ENCODE data around the gene TAPT1. TPM values are rescaled to one million over a fixed set of nuclear protein-coding genes. Genes with fewer than 3 reads are reported as not detected.

Gene TAPT1
- total RNA-seq, 1 donor from 2014 or later = 25.3 TPM

DNA sequence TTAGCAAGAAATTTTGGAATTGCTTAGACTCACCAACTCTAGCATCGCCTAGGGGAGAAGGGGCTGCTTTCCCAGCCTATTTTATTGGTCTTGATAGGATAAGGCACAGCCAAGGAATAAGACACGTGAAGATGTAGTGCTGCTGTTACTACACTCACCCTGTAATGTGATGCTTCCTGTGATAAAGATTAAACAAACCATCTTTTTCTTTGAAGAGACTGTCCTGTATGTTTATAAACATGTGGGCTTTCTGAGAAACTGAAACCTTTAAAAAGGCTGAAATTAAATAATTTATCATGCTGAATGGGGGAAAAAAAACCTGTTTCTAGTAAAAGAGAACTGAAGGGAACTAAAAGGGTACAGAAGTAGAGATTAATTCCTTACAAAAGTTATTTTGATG lies 13.2 kb downstream of the TAPT1 start:
- no peak overlapping the region for H3K4me3 Mint-ChIP-seq (ENCODE audit: unreplicated experiment)
- TF ChIP-seq, protein P1, sequence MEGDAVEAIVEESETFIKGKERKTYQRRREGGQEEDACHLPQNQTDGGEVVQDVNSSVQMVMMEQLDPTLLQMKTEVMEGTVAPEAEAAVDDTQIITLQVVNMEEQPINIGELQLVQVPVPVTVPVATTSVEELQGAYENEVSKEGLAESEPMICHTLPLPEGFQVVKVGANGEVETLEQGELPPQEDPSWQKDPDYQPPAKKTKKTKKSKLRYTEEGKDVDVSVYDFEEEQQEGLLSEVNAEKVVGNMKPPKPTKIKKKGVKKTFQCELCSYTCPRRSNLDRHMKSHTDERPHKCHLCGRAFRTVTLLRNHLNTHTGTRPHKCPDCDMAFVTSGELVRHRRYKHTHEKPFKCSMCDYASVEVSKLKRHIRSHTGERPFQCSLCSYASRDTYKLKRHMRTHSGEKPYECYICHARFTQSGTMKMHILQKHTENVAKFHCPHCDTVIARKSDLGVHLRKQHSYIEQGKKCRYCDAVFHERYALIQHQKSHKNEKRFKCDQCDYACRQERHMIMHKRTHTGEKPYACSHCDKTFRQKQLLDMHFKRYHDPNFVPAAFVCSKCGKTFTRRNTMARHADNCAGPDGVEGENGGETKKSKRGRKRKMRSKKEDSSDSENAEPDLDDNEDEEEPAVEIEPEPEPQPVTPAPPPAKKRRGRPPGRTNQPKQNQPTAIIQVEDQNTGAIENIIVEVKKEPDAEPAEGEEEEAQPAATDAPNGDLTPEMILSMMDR (IDR thresholded peaks at IDR 0.05; ENCODE audit: insufficient read depth, low read depth, low read length) = no peak
- no peak for TF ChIP-seq EZH2 (IDR thresholded peaks at IDR 0.05; ENCODE audit: insufficient read depth, low read length)
- DNase-seq (ENCODE audit: low read depth) (no peak), FAIRE-seq (no peak)
- no peak overlapping the region for H3K27ac Mint-ChIP-seq (ENCODE audit: unreplicated experiment)
- no peaks in the 10 kb centered on the region for H3K9me3 ChIP-seq (ENCODE audit: insufficient read depth, low read depth, low read length)
- H3K27me3 ChIP-seq (ENCODE audit: insufficient read depth, low read length) = no peaks in the 10 kb centered on the region
- no peaks in the 10 kb centered on the region for H3K4me1 ChIP-seq (ENCODE audit: insufficient read depth, low read length)
- H3K4me2 ChIP-seq (ENCODE audit: low read length) = no peak overlapping the region
- H3K79me2 ChIP-seq (ENCODE audit: insufficient read depth, low read length) = peaks cover 15% of the 10 kb centered on the region
- H4K20me1 ChIP-seq (ENCODE audit: insufficient read depth, low read length) = peaks cover 4% of the 10 kb centered on the region
- H3K27me3 Mint-ChIP-seq (ENCODE audit: low read depth, unreplicated experiment) = no peaks in the 10 kb centered on the region
- no peak overlapping the region for H3K4me3 ChIP-seq (ENCODE audit: insufficient read depth, low read depth, low read length)
- H2AFZ ChIP-seq (ENCODE audit: low read depth, low read length) = no peak overlapping the region
- no peaks in the 10 kb centered on the region for H3K36me3 Mint-ChIP-seq (ENCODE audit: low read depth, unreplicated experiment)
- no peak overlapping the region for H3K27ac ChIP-seq (ENCODE audit: low read depth, low read length)
- H3K36me3 ChIP-seq (ENCODE audit: insufficient read depth, low read length) = no peaks in the 10 kb centered on the region
- no peaks in the 10 kb centered on the region for H3K9me3 Mint-ChIP-seq (ENCODE audit: unreplicated experiment)
- peaks cover 10% of the 10 kb centered on the region for H3K4me1 Mint-ChIP-seq (ENCODE audit: low read depth, unreplicated experiment)
- no peak overlapping the region for H3K9ac ChIP-seq (ENCODE audit: low read length)

DNA sequence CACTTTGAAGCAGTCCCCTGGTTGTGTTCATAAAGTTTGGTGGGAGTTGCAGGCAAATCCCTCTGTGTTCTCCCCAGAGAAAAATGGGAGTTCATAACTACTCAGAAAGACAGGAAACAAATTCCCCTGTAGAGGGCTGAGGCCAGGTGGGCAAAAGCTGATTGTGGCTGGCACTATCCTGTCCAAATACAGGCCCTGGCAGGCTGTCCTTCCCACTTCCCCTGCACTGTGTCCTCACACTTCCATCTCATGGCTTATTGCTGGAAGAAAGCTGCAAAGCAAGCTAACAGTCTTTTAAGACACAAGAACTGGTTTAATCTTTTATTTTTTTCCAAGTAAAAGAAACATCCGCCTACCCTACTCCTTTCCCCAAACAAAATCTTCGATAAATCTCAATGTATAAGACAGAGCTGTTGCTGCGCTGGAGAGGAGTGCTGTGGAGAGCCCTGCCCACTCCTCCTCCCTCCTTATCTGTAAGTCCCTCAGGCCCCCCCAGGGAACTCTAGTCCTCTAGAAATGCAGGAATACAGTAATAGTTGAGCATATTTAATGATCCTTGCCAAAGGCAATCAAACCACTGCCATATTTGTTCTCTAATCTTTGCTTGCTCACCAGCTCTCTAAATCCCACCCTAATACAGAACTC lies 14.0 kb downstream of the TAPT1 start:
- H3K36me3 ChIP-seq (ENCODE audit: insufficient read depth, low read length) = no peaks in the 10 kb centered on the region
- Mint-ChIP-seq H3K36me3 (ENCODE audit: low read depth, unreplicated experiment) (no peaks in the 10 kb centered on the region), H3K9me3 (ENCODE audit: unreplicated experiment) (no peaks in the 10 kb centered on the region), H3K27ac (ENCODE audit: unreplicated experiment) (no peak overlapping the region), H3K4me3 (ENCODE audit: unreplicated experiment) (no peak overlapping the region), H3K27me3 (ENCODE audit: low read depth, unreplicated experiment) (no peaks in the 10 kb centered on the region), H3K4me1 (ENCODE audit: low read depth, unreplicated experiment) (peaks cover 9% of the 10 kb centered on the region)
- H3K4me3 ChIP-seq (ENCODE audit: insufficient read depth, low read depth, low read length) = no peak overlapping the region
- no peaks in the 10 kb centered on the region for H4K20me1 ChIP-seq (ENCODE audit: insufficient read depth, low read length)
- H3K9me3 ChIP-seq (ENCODE audit: insufficient read depth, low read depth, low read length) = no peaks in the 10 kb centered on the region
- H3K4me2 ChIP-seq (ENCODE audit: low read length) = no peak overlapping the region
- peaks cover 15% of the 10 kb centered on the region for H3K79me2 ChIP-seq (ENCODE audit: insufficient read depth, low read length)
- no peak overlapping the region for H2AFZ ChIP-seq (ENCODE audit: low read depth, low read length)
- DNase-seq (ENCODE audit: low read depth) = no peak
- H3K27me3 ChIP-seq (ENCODE audit: insufficient read depth, low read length) = no peaks in the 10 kb centered on the region
- H3K27ac ChIP-seq (ENCODE audit: low read depth, low read length) = no peak overlapping the region
- FAIRE-seq = no peak
- TF ChIP-seq, protein P1 (IDR thresholded peaks at IDR 0.05; ENCODE audit: insufficient read depth, low read depth, low read length) = no peak
- TF ChIP-seq EZH2 (IDR thresholded peaks at IDR 0.05; ENCODE audit: insufficient read depth, low read length) = no peak
- H3K9ac ChIP-seq (ENCODE audit: low read length) = no peak overlapping the region
- no peaks in the 10 kb centered on the region for H3K4me1 ChIP-seq (ENCODE audit: insufficient read depth, low read length)

DNA sequence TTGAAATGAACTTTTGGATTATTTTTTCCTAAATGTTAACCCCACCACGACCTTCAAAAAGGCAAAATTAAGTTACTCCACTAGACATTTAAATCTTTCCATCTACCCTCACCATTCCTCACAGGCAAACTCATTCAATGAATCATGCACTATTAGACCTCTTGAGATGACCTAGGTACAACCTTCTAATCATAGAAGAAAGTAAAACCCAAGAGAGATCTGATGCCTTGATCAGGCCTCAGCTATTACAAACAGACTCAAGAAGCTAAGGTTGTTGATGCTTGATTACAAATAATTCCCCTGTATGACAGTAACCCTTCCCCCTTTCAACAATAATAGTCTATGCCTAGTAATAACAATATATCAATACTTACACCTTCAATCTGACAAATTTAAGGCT lies 18.9 kb downstream of the TAPT1 start:
- Histone ChIP-seq H2AFZ (ENCODE audit: low read depth, low read length) (no peak overlapping the region), H3K27ac (ENCODE audit: low read depth, low read length) (no peak overlapping the region), H3K27me3 (ENCODE audit: insufficient read depth, low read length) (no peaks in the 10 kb centered on the region), H3K36me3 (ENCODE audit: insufficient read depth, low read length) (no peaks in the 10 kb centered on the region), H3K9ac (ENCODE audit: low read length) (no peak overlapping the region), H4K20me1 (ENCODE audit: insufficient read depth, low read length) (peaks cover 13% of the 10 kb centered on the region), H3K4me2 (ENCODE audit: low read length) (no peak overlapping the region), H3K4me3 (ENCODE audit: insufficient read depth, low read depth, low read length) (no peak overlapping the region), H3K9me3 (ENCODE audit: insufficient read depth, low read depth, low read length) (no peaks in the 10 kb centered on the region), H3K79me2 (ENCODE audit: insufficient read depth, low read length) (no peaks in the 10 kb centered on the region), H3K4me1 (ENCODE audit: insufficient read depth, low read length) (no peaks in the 10 kb centered on the region)
- H3K36me3 Mint-ChIP-seq (ENCODE audit: low read depth, unreplicated experiment) = no peaks in the 10 kb centered on the region
- DNase-seq (ENCODE audit: low read depth) = no peak
- no peak overlapping the region for H3K27ac Mint-ChIP-seq (ENCODE audit: unreplicated experiment)
- no peak for FAIRE-seq
- TF ChIP-seq EZH2 (IDR thresholded peaks at IDR 0.05; ENCODE audit: insufficient read depth, low read length) = no peak
- TF ChIP-seq, protein P1 (IDR thresholded peaks at IDR 0.05; ENCODE audit: insufficient read depth, low read depth, low read length) = no peak
- H3K27me3 Mint-ChIP-seq (ENCODE audit: low read depth, unreplicated experiment) = no peaks in the 10 kb centered on the region
- no peak overlapping the region for H3K4me3 Mint-ChIP-seq (ENCODE audit: unreplicated experiment)
- peaks cover 15% of the 10 kb centered on the region for H3K4me1 Mint-ChIP-seq (ENCODE audit: low read depth, unreplicated experiment)
- H3K9me3 Mint-ChIP-seq (ENCODE audit: unreplicated experiment) = no peaks in the 10 kb centered on the region
